HG03135 (cell line): ENCODE measurements around the gene FILIP1L.

Source experiments
- ATAC-seq: cut with Tn5 transposase; IDR thresholded peaks from one replicate; pipeline ENCODE4 v1.9.1; 2021; ENCODE audit warnings: mild to moderate bottlenecking, moderate library complexity; ENCODE audit not compliant: unreplicated experiment

Gene FILIP1L

GRCh38 chr3:99900248-99900647, 214.1 kb downstream of the FILIP1L start:
- ATAC-seq = no peak

- no peak for ATAC-seq
These were observed 214.7 kb downstream of the FILIP1L start for GRCh38 chr3:99899603-99900002.

- no peak for ATAC-seq
These were observed 217.8 kb downstream of the FILIP1L start for GRCh38 chr3:99896482-99896881.

DNA sequence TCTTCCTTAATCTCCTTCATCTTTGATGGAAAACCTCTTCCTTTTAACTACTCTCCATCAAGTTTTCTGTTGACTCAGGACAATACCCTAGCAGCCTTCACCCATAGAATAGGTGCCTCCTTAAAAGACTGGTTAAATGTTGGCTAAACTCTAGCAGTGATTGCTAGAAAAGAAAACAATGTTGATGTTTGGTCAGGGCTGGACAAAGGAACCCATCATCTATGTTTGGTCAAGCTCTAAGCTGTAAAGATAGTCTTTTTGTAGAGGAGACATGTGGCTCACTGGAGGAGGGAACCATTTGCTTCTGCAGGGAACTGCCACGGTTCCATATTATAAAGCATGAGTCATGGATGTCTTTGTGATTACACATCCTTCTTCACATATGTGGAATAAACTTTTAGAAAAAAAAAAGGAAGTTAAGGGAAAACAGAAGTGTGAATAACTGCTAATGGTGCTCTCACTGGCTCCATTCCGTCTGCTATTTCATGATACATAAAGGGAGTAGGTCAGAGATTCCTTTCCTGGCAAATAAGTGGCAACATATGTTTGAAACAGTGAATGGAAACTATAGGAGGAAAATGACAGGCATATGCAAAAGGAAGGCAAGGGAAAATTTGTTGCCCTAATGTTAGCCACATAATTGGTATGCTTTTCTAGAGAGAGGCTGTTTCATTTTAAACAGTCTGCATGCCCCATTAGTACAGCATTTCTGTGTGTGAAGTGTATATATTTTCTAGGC, 218.4 kb downstream of the FILIP1L start:
- ATAC-seq = no peak

DNA sequence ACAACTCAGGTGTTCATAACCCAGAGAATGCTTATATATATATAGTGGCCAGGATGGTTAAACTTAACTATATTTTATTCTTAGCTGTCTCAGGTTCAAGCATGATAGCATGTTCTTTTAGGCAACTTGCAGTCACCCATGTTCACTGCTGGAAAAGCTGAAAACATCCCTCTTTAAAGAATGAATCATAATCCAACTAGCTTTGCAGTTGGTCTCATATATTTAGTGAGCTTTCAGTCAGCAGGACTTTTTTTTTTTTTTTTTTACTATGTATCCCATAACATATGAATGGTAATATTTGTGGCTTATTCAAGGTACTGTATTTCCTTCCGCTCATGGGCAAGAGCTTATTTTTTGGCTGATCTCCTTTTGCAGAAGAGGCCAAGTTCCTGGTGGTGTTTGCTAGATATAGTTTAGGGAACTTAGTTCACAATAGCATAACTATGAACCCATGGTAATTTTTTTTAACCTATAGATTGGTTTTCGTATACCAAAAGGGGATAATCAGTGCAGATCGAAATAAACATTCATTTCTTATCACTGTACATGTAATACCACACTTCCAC, 219.1 kb downstream of the FILIP1L start:
- no peak for ATAC-seq

GRCh38 chr3:99892332-99892731, 222.0 kb downstream of the FILIP1L start:
- ATAC-seq = no peak

GRCh38 chr3:99891610-99892285, 222.6 kb downstream of the FILIP1L start:
- ATAC-seq = no peak

DNA sequence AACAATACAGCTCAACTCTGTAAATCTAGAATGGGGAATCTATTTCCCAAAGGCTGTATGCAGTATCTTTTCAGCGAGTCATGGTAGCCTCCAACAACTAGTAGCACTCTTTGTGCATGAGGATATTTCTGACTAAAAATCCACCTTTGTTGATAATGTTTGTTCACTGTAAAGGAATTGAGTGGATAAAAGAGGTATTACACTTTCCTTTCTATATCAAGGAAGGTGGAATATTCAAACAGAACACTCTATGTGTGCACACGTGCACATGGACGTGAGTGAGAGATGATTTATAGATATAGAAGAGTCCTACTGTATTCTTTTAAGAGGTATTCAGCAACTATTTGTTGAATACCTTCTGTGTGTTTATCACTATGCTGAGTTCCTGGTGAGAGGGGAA, 228.4 kb downstream of the FILIP1L start:
- ATAC-seq = no peak

GRCh38 chr3:99885085-99885484, 229.2 kb downstream of the FILIP1L start:
- no peak for ATAC-seq

- ATAC-seq = no peak
These were observed 229.8 kb downstream of the FILIP1L start for GRCh38 chr3:99884484-99884883.

DNA sequence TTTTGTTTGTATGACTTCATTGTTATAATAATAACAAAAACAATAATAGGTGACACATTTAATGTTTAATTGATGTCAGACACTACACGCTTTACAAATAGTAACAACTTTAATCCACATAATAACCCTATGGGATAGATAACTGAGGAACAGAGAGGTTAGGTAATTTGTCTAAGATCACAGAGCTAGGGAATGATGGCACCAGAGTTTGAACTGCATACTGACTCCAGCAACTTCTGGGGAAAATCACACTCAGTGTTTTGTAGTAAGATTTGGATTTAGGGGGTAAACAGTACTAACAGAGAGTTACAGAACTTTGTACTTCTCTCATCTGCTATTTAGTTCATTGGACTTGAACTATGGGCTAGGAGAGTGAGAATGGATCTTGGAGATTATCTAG, 230.6 kb downstream of the FILIP1L start:
- ATAC-seq = no peak

DNA sequence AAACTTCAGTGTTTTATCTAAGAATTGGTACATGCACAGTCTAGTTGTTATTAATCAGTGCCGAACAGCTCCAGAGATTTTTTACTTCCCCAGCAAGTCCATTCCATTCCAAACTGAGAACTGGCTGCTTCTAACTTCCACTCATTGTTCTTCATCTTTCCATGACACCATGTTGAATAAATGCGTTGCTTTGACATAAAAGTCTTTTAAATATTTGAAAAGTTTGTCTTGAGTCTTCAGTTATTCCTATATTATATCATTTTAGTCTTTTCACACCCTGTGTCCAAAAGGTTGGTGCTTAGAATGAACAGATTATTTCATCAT, 231.2 kb downstream of the FILIP1L start:
- no peak for ATAC-seq

DNA sequence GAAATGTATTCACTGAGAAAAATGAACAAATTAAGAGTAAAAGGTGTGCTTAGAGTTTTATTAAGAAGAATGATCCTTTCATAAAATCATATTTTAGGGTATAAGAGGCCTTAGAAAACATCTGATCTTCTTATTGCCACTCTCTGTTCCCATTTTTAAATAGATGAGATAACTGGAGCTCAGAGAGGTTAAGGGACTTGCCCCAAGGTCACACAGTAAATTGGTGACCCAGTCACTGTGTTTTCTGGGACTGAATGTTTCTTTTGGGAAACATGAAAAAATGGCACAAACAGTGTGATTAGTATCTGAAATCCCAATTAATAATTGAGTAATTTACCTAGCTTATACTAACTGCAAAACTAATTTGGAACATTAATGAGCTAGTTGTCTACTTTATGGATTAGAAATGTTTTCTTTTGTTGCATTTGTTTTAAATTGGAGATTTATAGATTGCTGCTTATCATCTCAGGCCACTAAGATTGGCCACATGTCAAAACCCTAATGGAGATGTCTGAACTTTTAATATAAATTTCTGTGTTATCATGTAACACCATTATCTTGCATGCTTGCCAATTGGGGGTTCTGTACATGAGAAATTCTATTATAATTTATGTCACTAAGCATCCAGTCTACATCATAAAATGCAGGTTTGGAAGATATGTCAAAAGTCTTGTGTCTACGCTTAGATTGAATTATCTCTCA, 231.7 kb downstream of the FILIP1L start:
- no peak for ATAC-seq

DNA sequence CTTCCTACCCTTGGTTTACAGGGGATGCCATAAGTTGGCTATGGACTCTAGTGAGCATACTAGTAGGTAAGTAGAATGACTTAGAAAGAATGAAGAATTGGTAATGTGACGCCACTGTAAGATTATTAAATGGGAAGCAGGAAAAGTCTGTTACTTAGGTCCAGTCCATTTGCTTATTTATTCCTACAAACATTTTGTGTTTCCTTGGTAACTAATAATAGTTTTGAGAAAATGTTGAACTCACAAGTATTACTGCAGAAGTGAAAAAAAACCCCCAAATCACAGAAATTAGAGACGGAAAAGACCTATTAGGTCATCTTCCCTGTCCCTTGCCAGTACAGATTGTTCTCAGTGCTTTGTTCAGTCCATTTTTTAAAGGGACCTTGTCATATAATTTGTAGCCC, 233.2 kb downstream of the FILIP1L start:
- no peak for ATAC-seq

DNA sequence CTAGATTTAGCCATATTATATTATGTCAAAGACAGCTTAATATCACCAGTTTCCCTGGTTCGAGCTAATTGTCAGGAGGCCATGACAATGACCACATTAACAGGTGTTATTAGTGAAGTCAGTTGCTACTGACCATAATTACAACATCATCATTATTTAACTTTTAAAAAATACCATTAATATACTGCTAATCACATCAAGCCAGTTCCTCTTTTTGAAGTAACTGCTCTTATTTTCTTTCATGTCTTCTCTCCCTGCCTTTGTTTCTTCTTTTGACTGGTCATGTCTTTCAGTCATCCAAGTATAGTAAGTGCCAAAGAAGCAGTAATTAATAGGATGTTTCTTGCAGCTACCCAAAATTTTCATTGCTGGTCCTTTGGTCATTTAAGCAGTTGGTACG, 235.0 kb downstream of the FILIP1L start:
- no peak for ATAC-seq

- ATAC-seq = peak; percentile 47
These were observed 236.3 kb downstream of the FILIP1L start for GRCh38 chr3:99878005-99878404.

GRCh38 chr3:99877031-99877579, 237.2 kb downstream of the FILIP1L start:
- no peak for ATAC-seq

DNA sequence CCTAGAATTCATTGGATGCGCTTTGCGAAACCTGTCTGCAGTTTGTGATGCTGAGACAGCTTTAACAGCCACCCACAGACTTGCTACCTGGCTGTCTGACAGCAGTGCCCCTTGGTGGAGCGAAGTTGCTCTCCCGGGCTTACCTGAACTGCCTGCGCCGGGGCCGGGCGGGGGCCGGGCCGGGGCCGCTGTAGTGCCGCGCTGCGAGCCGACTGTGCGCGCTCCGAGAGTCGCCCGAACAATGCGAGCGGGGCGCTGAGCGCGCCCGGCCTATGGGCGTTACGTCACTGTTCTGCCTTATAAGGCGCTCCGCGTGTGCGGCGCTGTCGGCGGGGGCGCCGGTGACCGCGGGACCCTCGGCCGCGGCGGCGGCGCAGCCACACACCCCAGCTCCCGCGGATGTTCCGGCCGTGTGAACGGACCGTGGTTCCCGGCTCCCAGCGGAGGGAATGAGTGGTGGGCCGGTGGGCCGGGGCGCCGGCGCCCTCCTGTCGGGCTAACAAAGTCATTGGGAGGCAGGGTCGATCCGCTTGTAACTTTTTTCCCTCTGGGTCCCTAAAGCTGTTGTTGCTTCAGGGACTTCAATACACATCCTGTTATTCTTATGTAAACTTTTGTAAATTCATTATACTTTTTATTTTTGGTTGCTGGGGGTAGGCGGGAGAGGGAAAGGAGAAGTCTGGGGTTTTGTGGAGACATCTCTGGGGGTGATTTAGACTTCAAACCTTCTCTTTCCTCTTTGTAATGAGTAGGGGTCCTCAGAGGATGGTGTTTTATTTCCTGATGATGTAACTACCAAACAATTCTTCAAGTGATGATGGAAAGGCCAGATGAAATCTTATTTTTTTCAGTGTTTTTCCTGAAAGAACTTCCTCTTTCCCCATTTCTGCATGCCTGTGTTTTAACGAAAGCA, 238.1 kb downstream of the FILIP1L start:
- ATAC-seq = peak; percentile 83

DNA sequence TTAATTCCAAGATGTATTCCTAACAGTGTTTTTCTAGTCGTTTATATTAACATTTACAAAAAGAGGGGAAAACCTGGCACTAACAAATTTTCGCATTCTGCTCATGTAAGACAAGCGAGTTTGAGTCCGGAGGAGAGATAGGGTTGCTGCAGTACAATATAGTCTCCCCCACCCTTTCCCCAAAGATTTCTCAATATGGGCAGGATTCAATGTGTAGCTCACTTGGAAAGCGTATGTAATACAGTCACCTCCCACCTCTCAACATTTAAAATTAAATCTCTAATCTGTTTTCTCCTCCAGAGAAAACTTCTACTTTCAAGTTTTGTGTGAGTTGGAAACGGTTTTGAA, 238.7 kb downstream of the FILIP1L start:
- ATAC-seq = peak; percentile 9

- ATAC-seq = no peak
These were observed 239.9 kb downstream of the FILIP1L start for GRCh38 chr3:99874237-99875002.
